ENCODE data around the gene PCSK6.
A peak's percentile ranks its signal among the peaks of the same experiment; 100 is the strongest.

Gene PCSK6

GRCh38 chr15:101488300-101489164 lies 975 bp downstream of the PCSK6 start:
- Mint-ChIP-seq H3K4me3 (peak overlapping the region; percentile 40), H3K27me3 (peaks cover 49% of the 10 kb centered on the region), H3K4me1 (ENCODE audit: low read depth) (peaks cover 2% of the 10 kb centered on the region), H3K9me3 (no peaks in the 10 kb centered on the region), H3K27ac (no peak overlapping the region), H3K36me3 (ENCODE audit: low read depth) (no peaks in the 10 kb centered on the region)
- DNase-seq: no peak

- peaks cover 42% of the 10 kb centered on the region for H3K27me3 Mint-ChIP-seq
- no peak overlapping the region for H3K4me3 Mint-ChIP-seq
- H3K27ac Mint-ChIP-seq: no peak overlapping the region
- H3K36me3 Mint-ChIP-seq (ENCODE audit: low read depth): no peaks in the 10 kb centered on the region
- no peaks in the 10 kb centered on the region for H3K9me3 Mint-ChIP-seq
- DNase-seq: no peak
- H3K4me1 Mint-ChIP-seq (ENCODE audit: low read depth): peaks cover 2% of the 10 kb centered on the region
Measured at GRCh38 chr15:101486696-101487459, 2.6 kb downstream of the PCSK6 start.

- no peak overlapping the region for H3K27ac Mint-ChIP-seq
- H3K27me3 Mint-ChIP-seq: peaks cover 29% of the 10 kb centered on the region
- no peaks in the 10 kb centered on the region for H3K4me1 Mint-ChIP-seq (ENCODE audit: low read depth)
- H3K9me3 Mint-ChIP-seq: no peaks in the 10 kb centered on the region
- H3K36me3 Mint-ChIP-seq (ENCODE audit: low read depth): no peaks in the 10 kb centered on the region
- no peak for DNase-seq
- no peak overlapping the region for H3K4me3 Mint-ChIP-seq
Measured at GRCh38 chr15:101483462-101483861, 6.0 kb downstream of the PCSK6 start.

- Mint-ChIP-seq H3K4me1 (ENCODE audit: low read depth) (no peaks in the 10 kb centered on the region), H3K27ac (no peak overlapping the region), H3K27me3 (peaks cover 23% of the 10 kb centered on the region), H3K36me3 (ENCODE audit: low read depth) (no peaks in the 10 kb centered on the region), H3K4me3 (no peak overlapping the region), H3K9me3 (no peaks in the 10 kb centered on the region)
- DNase-seq: no peak
Measured at GRCh38 chr15:101482526-101483371, 6.8 kb downstream of the PCSK6 start.

- H3K9me3 Mint-ChIP-seq: no peaks in the 10 kb centered on the region
- H3K4me1 Mint-ChIP-seq (ENCODE audit: low read depth): no peaks in the 10 kb centered on the region
- H3K36me3 Mint-ChIP-seq (ENCODE audit: low read depth): no peaks in the 10 kb centered on the region
- no peak overlapping the region for H3K27ac Mint-ChIP-seq
- no peak for DNase-seq
- no peak overlapping the region for H3K4me3 Mint-ChIP-seq
- peaks cover 16% of the 10 kb centered on the region for H3K27me3 Mint-ChIP-seq
Measured at GRCh38 chr15:101481917-101482525, 7.5 kb downstream of the PCSK6 start.

GRCh38 chr15:101481381-101481705 lies 8.2 kb downstream of the PCSK6 start:
- no peak for DNase-seq
- no peaks in the 10 kb centered on the region for H3K36me3 Mint-ChIP-seq (ENCODE audit: low read depth)
- H3K27ac Mint-ChIP-seq: no peak overlapping the region
- no peak overlapping the region for H3K4me3 Mint-ChIP-seq
- no peaks in the 10 kb centered on the region for H3K9me3 Mint-ChIP-seq
- H3K4me1 Mint-ChIP-seq (ENCODE audit: low read depth): no peaks in the 10 kb centered on the region
- H3K27me3 Mint-ChIP-seq: peaks cover 10% of the 10 kb centered on the region

- Mint-ChIP-seq H3K27ac (no peak overlapping the region), H3K4me1 (ENCODE audit: low read depth) (no peaks in the 10 kb centered on the region), H3K4me3 (no peak overlapping the region), H3K27me3 (peaks cover 7% of the 10 kb centered on the region), H3K9me3 (no peaks in the 10 kb centered on the region), H3K36me3 (ENCODE audit: low read depth) (no peaks in the 10 kb centered on the region)
- no peak for DNase-seq
Measured at GRCh38 chr15:101480613-101481380, 8.7 kb downstream of the PCSK6 start.

- Mint-ChIP-seq H3K27ac (no peak overlapping the region), H3K27me3 (peaks cover 8% of the 10 kb centered on the region), H3K4me1 (ENCODE audit: low read depth) (no peaks in the 10 kb centered on the region), H3K9me3 (no peaks in the 10 kb centered on the region), H3K36me3 (ENCODE audit: low read depth) (no peaks in the 10 kb centered on the region), H3K4me3 (no peak overlapping the region)
- no peak for DNase-seq
Measured at GRCh38 chr15:101479851-101480612, 9.5 kb downstream of the PCSK6 start.

GRCh38 chr15:101479342-101479845 lies 10.1 kb downstream of the PCSK6 start:
- no peak for DNase-seq
- Mint-ChIP-seq H3K36me3 (ENCODE audit: low read depth) (no peaks in the 10 kb centered on the region), H3K4me3 (no peak overlapping the region), H3K4me1 (ENCODE audit: low read depth) (no peaks in the 10 kb centered on the region), H3K9me3 (no peaks in the 10 kb centered on the region), H3K27me3 (peaks cover 14% of the 10 kb centered on the region), H3K27ac (no peak overlapping the region)

GRCh38 chr15:101478701-101479341 lies 10.7 kb downstream of the PCSK6 start:
- Mint-ChIP-seq H3K4me1 (ENCODE audit: low read depth) (no peaks in the 10 kb centered on the region), H3K27me3 (peaks cover 15% of the 10 kb centered on the region), H3K27ac (no peak overlapping the region), H3K36me3 (ENCODE audit: low read depth) (no peaks in the 10 kb centered on the region), H3K9me3 (no peaks in the 10 kb centered on the region), H3K4me3 (no peak overlapping the region)
- DNase-seq: no peak

- Mint-ChIP-seq H3K4me1 (ENCODE audit: low read depth) (no peaks in the 10 kb centered on the region), H3K27ac (no peak overlapping the region), H3K4me3 (no peak overlapping the region), H3K9me3 (no peaks in the 10 kb centered on the region), H3K27me3 (peaks cover 15% of the 10 kb centered on the region), H3K36me3 (ENCODE audit: low read depth) (no peaks in the 10 kb centered on the region)
- no peak for DNase-seq
Measured at GRCh38 chr15:101477851-101478362, 11.6 kb downstream of the PCSK6 start.

- no peak overlapping the region for H3K27ac Mint-ChIP-seq
- H3K27me3 Mint-ChIP-seq: peaks cover 15% of the 10 kb centered on the region
- no peaks in the 10 kb centered on the region for H3K9me3 Mint-ChIP-seq
- H3K4me3 Mint-ChIP-seq: no peak overlapping the region
- DNase-seq: no peak
- H3K36me3 Mint-ChIP-seq (ENCODE audit: low read depth): no peaks in the 10 kb centered on the region
- no peaks in the 10 kb centered on the region for H3K4me1 Mint-ChIP-seq (ENCODE audit: low read depth)
Measured at GRCh38 chr15:101476756-101477155, 12.8 kb downstream of the PCSK6 start.

All from activated T-cell treated with anti-CD3 and anti-CD28 coated beads, Interleukin-2, amount 50 U/mL, for 24 hours (primary cell).